ENCODE results near the gene KIF2C. TPM values are rescaled to one million over a fixed set of nuclear protein-coding genes. Genes with fewer than 3 reads are reported as not detected.

KIF2C gene
- total and polyA plus RNA-seq, 9 of the 15 experiments (the other 6 are each of a cell fraction or from before 2014, with no cell fraction given): 84.9 to 226 (median 169) TPM

- TF ChIP-seq REST (IDR thresholded peaks at IDR 0.05; ENCODE audit: borderline replicate concordance) (no peak), REST (CRISPR knock-in tag; IDR thresholded peaks at IDR 0.05; ENCODE audit: low read depth) (no peak), KAT2B (IDR thresholded peaks at IDR 0.05; ENCODE audit: low read depth, low read length) (no peak), ARHGAP35 (IDR thresholded peaks at IDR 0.05; ENCODE audit: partially characterized antibody) (no peak), ZNF274 (IDR thresholded peaks at IDR 0.05; ENCODE audit: borderline replicate concordance, low read depth, low read length) (no peak), NFE2 (IDR thresholded peaks at IDR 0.05; ENCODE audit: low read depth) (no peak), E2F4 (CRISPR knock-in tag; IDR thresholded peaks at IDR 0.05; ENCODE audit: low read depth) (no peak), ELK1 (CRISPR knock-in tag; IDR thresholded peaks at IDR 0.05) (no peak), CBX1 (IDR thresholded peaks at IDR 0.05; ENCODE audit: low read depth) (no peak), PYGO2 (tag; IDR thresholded peaks at IDR 0.05) (no peak)
These were observed 47.9 kb downstream of the KIF2C start (continued) for GRCh38 chr1:44787506-44787905.

Data from K562 (cell line).